Activated CD4-positive, alpha-beta T cell treated with anti-CD3 and anti-CD28 coated beads for 1 hour (primary cell): Measurements from ENCODE around the gene SLC10A3.

ENCODE experiments used
- DNase-seq: peaks from one replicate; pipeline ENCODE4 v3.0.0-alpha.2; 2020

Gene SLC10A3

DNA sequence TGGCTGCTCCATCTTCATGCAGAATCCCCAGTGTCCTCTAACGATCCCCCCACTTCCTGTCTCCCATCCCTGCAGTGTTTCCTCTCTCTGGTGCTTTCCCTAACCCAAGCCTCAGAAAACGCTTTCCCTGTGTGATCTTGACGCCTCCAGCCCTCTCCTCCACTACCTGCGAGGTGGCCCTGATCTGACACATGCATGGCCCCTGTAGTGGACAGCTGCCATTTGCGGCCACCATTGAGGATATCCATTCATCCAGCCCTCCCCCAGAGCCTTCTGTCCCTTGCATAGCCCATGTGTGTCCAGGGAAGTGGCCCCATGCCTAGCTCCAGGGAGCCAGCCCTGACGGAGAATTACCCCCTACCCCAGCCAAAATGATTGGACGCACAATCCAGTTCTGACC is 7.1 kb downstream of the SLC10A3 start:
- no peak for DNase-seq

DNA sequence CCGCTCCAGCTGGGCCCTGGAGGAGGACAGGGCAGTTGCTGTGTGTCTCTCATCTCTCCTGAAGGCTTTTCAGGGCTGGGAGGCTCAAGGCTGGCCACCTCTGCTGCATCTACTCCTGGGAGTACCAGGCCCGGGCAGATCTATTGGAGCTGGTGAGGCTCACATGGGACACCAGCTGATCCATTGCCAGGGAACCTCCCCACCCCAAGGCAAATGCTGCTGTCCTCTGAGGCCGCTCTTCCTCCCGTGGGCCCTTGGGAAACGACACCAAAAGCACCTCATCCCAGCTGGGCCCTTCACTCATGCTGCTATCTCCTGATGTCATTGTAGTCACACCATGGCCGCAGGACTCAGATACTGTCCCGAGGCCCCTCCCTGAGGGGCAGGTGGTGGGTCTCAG is 7.6 kb downstream of the SLC10A3 start:
- no peak for DNase-seq

DNA sequence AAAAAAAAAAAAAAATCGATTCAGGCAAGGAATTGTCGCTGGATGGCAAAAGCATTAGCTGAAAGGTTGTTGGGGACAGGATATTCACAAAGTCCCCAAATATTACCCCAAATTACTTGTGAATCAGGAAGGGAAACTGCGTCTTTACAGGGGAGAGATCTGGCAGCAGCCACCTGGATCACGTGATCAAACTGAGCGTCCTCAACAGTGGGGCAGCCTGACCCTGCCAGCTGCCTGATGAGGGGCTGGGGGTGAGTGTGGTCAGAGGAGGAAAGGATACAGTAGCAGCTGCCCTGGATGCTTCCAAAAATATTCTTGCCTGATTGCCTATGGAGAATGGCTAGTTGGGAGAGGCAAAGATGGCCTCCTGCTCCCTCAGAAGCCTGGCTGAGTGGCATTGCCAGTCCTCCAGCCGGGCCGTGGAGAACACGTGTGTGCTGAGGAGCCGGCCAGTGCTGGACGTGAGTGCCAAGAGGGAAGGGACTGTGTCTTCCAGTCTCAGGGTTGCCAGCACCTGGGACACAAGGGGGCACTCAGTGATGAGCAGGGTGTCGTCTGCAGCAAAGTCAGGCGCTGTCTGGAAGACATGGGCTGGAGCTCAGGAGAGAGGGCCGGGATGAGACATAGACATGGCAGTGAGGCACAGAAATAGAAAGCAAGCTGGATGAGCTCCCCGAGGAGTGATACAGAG is 8.4 kb downstream of the SLC10A3 start:
- no peak for DNase-seq

DNA sequence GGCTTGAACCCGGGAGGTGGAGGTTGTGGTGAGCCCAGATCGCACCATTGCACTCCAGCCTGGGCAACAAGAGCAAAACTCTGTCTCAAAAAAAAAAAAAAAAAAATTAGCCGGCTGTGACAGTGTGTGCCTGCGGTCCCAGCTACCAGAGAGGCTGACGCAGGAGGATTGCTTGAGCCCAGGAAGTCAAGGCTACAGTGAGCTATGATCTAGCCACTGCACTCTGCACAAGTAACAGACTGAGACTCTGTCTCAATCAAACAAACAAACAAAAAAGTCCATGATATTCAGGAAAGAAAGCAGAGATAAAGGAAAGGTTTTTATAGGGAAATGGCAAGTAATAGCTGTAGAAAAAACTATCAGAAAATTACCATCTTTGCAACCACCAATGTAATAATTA is 9.2 kb downstream of the SLC10A3 start:
- no peak for DNase-seq

DNA sequence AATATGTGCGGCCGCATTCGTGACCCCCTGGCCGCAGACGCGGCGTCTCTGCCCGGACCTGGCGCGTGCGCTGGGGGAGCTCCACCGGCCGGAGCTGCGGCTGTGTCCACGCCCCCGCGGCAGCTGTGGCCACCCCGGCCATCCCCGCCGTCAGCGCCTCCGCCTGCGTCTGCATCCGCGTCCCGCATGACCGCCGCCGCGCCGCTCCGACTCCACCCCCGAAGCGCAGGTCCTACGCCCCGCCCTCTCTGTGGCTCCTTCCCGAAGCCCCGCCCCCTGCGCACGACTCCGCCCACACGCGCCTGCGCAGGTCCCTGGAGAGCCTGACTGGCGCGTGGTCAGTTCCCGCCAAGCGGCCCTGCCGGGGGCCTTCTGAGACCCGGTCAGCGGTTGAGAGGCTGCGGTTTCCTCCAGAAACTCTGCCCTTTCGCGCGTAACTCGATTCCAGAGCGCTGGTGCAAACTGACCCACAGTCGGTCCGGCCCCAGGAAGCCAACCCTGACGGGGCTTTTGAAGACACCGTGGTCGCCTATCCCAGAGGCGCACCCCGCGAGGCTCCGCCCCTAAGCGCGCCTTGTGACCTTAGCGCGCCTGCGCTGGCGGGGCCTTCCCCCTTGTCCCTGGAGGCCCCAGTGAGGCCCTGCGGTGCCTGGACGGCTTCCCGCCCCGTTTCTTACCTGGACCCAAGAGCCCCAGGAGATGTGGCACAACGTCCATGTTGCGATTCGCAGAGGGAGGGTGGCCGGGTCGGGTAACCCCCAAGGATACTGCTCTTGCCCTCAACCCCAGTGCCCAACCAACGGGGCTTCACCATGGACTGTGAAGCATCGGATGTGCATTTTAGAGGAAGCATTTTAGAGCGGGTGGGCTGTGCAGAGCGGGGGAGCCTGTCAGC is 11.5 kb downstream of the SLC10A3 start, which contains the start of gene LAGE3:
LAGE3 (minus strand) TSS at position 554 of the 895 bp plus-strand sequence; CDS start at position 188, 366 bp downstream.
- DNase-seq, result peak; percentile 89

DNA sequence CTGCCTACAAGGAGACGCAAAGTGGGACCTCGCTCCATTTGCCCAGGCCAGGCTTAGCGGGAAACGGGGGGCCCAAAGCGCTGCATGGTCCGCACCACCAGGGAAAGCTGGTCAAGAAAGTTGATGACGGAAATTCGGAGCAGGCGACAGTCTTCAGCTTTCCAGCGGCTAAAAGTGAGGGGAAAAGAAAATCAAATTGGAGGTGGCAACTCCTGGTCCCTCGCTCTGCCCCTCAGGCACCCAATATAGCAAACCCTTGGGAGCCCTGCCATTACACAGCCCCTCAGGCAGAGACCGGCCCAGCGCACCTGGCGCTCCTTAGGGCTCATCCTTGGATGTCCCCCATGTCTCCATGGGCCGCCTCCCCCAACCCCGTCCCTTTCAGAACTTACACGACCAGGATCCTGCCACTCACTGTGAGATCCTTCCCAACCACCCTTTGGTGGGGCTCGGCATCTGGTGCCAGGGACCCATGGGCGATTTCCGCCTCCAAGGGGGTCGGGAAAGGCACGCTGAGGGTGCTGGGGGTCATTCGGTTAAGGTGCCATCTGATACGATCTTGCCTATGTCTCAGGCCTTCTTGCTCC is 12.4 kb downstream of the SLC10A3 start:
- DNase-seq, result no peak

DNA sequence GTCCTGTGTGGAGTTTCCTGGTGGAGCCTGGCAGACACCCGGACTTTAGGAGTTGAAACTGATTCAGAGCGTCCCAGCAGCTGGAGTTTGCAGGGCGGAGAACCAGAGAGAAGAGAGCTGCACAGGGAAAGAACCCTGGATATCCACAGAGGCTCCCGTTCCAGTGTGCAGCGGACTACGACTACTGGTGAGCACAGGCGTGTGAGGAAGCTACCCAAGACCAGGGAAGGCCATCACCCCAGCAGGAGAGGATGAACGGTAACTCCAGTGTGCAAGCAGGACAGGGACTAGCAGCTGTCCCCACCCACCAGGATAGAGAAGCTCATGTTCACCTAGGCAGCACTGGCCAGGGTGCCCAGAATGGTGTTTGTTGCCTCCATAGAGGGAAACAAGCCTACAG is 13.6 kb downstream of the SLC10A3 start:
- no peak for DNase-seq

DNA sequence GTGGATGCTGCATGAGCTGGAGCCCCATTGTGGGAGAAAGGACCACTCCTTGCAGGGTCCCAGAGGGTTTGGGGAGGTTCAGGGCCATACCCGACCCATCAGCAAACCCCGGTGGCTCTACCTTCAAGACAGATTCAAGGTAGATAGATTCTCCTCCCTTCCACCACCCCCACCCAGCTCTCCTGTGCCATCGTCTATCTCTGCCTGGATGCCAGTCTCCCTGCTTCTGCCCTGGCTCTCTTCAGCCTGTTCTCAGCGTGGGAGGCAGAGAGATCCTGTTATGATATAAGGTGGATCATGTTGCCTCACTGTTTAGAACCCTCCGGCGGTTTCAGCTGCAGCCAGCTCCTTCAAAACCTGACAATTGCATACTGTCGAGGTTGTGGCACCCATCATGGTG is 16.7 kb downstream of the SLC10A3 start:
- no peak for DNase-seq

DNA sequence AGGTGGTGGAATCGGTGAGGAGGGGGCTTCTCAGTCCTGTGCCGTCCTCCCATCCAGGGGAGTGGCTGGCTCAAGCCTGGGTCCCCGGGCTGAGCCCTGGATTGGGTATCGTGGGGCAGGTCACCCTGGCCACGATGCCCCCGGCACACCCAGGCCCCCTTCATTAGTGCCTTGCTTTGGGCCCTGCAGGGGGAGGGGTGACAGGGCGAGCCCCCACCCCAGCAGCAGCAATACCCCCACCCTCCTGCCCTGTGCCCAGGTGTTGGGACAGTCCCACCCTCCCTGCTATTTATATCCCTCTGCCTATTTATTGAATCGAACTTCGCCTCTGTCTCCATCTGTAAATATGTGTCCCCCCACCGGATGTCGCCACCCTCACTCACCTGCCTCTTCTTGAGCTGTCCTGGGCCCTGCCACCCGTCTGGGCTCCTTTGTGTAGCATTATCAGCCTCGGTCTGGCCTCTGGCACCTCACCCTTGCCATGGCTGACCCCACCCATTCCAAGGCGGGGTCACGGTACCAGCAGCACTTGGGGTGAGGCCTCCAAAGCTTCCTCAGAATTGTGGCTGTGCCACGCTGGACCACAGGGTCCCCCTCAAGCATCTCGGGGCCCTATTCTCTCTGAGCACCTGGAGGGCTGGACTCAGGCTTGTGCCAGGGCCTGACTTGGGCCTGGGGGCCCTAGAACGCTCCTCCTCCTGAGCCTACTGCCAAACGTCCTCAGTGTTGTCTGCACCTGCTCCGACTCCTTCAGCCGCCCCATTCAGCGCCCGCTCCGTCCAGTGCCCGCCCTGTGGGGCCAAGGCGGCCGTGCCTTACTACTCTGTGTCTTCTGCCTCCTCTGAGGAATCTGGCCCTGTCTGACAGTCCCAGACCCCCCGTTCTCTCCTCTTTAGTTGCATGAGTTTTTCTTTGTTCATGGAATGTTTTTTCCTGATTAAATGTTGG is 17.5 kb downstream of the SLC10A3 start:
- DNase-seq, result no peak

DNA sequence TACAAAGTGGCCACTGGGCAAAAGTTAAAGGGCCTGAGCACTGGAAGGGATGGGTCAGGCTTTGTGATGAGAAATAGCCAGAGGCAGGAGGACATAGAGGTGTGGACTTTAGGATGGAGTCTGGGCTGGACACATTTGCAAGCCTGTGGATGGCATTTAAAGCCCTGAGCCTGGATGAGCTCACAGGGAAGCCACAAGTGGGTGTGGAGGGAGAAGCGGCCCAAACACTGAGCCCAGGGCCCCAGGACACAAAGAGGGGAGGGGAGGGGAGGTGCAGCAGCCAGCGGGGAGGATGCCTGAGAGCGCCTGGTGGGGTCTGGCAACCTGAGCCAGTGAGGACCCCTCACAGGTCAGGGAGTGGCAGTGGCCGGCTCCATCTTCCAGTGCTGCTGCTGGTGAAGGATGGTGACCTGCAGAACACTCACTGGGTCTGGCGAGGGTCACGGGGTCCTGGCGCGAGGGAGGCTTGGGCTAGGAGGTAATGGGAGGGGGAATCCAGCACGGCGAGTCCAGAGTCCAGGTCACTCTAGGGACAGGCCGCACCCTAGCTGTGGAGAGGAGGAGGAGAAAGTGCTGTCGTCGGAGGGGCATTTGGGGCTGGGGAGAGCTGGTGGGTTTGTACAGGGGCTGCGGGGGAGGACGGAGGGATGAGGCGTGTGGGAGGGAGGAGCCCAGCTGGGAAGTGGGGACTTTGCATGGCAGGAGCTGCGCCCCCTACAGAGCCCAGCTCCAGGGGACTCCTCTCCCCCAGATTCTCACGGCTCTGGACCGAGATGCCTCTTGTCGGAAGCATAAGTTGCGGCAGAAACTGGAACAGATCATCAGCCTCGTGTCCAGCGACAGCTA is 18.4 kb downstream of the SLC10A3 start:
- no peak for DNase-seq

DNA sequence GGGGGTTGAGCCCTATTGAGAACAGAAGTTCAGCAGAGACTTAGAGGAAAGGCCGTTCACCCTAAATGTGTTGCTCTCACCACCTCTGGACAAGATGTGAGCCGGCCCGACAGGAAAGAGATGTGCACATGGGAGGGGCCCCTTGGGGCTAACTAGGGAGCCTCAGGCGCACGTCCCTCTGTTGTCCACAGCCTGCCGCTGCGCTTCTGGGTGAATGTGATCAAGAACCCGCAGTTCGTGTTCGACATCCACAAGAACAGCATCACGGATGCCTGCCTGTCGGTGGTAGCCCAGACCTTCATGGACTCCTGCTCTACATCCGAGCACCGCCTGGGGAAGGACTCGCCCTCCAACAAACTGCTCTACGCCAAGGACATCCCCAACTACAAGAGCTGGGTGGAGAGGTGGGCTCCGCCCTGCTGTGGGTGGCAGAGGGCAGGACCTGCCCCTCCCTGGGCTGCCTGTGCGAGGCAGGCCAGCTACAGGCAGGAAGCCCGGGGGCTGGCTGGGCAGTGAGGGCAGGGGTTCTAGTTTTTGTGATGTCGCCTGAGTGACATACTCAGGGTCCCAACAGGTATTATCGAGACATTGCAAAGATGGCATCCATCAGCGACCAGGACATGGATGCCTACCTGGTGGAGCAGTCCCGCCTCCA is 19.4 kb downstream of the SLC10A3 start:
- DNase-seq, result no peak

DNA sequence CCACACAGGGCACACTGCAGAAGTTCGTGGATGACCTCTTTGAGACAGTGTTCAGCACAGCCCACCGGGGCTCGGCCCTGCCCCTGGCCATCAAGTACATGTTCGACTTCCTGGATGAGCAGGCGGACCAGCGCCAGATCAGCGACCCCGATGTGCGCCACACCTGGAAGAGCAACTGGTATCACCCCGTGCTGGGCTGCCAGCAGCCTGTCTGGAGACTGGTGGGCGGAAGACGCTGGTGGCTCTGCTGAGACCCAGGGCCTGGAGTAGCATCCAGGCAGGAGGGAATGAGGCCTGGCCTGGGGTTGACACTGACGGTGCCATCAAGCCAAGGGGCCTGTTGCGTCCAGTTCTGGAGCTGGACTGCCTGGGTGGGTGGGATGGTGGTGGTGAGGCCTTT is 20.0 kb downstream of the SLC10A3 start:
- no peak for DNase-seq

DNA sequence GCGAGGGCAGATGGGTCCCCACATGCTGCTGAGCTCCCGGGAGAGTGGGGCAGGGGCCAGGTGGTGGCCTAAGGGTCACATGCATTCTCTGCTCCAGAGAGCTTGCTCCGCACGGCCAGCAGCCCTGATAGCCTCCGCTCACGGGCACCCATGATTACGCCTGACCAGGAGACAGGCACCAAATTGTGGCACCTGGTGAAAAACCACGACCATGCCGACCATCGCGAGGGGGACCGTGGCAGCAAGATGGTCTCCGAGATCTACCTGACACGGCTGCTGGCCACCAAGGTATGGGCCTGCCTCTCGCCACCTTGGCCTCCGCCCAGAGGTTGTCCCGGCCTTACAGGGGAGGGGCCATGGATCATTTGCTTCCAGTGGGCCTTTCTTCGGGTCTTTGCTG is 20.5 kb downstream of the SLC10A3 start:
- DNase-seq, result no peak

DNA sequence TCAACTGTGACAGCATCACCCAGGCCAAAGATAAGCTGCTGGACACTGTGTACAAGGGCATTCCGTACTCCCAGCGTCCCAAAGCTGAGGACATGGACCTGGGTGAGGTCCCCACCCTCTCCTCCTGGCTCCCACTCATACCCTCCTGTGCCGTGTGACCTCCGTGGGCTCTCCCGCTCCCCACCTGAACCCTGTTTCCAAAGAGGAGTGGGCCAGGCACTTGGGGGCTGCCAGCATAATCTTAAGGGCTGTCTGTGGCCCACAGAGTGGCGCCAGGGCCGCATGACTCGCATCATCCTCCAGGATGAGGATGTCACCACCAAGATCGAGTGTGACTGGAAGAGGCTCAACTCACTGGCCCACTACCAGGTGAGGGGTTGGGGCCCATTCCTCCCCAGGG is 21.3 kb downstream of the SLC10A3 start:
- no peak for DNase-seq

DNA sequence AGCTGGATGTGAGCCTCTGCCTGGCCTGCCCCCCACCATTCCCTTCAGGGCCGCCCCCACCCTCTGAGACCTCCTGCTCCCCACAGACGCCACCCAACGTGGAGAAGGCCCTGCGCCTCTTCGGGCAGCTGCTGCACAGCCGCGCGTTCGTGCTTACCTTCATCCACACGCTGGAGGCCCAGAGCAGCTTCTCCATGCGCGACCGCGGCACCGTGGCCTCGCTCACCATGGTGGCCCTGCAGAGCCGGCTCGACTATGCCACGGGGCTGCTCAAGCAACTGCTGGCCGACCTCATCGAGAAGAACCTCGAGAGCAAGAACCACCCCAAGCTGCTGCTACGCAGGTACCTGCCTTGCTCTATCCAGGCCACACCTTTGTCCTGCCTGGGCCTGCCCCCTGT is 22.2 kb downstream of the SLC10A3 start:
- no peak for DNase-seq

DNA sequence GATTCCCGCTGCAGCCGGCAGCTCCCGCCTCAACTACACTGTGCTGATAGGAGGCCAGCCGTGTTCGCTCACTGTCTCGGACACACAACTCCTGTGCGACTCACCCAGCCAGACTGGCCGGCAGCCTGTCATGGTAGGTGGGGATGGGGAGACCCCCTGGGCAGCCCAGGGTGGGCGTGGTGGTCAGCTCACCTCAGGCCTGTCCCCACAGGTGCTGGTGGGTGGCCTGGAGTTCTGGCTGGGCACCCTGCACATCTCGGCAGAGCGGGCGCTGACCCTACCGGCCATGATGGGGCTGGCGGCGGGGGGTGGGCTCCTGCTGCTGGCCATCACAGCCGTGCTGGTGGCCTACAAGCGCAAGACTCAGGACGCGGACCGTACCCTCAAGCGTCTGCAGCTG is 22.9 kb downstream of the SLC10A3 start:
- no peak for DNase-seq

DNA sequence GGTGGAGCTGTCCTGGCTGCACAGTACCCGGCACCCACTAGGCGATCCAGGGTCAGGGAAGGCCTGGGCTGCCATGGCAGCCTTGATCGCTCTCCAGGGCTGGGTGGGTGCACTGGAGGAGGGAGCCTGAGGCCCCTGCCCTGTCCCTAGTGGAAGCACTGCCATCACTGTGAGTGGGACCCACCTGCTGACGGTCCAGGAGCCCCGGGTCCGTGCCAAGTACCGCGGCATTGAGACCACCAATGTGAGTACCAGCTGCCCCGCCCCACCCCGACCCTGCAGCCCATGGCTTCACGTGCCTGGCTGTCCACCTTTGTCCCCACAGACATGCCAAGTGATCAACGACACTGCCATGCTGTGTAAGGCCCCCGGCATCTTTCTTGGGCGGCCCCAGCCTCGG is 23.5 kb downstream of the SLC10A3 start:
- no peak for DNase-seq

DNA sequence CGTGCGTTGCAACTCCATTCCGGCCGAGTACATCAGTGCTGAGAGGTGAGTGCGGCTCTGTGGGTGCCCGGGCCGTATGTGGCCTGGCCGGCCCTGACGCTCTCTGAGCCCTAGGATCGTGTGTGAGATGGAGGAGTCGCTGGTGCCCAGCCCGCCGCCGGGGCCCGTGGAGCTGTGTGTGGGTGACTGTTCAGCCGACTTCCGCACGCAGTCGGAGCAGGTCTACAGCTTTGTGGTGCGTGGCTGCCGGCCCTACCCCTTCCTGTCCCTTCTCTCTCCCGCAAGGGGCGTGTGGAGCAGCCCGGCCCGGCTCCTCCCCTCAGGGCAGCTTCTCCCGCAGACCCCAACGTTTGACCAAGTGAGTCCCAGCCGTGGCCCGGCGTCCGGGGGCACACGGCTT is 24.4 kb downstream of the SLC10A3 start:
- no peak for DNase-seq

DNA sequence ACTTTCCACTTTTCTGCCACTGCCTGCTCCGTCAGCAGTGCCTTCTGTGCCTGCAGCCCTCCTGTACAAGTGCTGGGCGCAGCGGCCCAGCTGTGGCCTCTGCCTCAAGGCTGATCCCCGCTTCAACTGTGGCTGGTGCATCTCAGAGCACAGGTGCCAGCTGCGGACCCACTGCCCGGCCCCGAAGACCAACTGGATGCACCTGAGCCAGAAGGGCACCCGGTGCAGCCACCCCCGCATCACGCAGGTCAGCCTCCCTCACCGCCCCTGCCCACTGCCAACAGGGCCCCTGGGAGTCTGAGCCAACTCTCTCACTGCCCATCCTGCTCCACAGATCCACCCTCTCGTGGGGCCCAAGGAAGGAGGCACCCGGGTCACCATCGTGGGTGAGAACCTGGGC is 24.8 kb downstream of the SLC10A3 start:
- DNase-seq, result no peak

DNA sequence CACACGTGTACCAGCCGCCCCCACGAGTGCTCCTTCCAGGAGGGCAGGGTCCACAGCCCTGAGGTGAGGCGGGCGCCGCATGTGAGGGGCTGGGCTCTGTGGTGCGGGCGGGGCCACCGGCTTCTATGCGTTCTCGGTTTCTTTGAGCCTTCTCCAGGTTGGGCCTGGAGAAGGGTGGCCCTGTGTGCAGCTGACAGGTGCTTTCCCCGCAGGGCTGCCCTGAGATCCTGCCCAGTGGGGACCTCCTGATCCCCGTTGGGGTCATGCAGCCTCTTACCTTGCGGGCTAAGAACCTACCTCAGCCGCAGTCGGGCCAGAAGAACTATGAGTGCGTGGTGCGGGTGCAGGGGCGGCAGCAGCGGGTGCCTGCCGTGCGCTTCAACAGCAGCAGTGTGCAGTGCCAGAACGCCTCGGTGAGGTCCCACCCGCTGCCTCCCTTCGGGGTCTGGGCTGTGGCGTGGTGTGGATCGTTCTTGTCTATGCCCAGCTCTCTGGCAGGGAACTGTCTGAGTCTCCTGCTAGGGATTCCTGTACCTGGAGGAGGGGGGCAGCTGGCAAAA is 25.5 kb downstream of the SLC10A3 start:
- no peak for DNase-seq
